Measurements from ENCODE around the gene OSBP.
"Not testable (repeated sequence)": the region's sequence is repeated elsewhere in the genome, so short reads cannot be mapped to it uniquely, and the experiment has no call there.

The OSBP gene

GRCh38 chr11:59553323-59553722 lies 62.3 kb downstream of the OSBP start:
- DNase-seq (ENCODE audit: low spot score), result no peak

- DNase-seq (ENCODE audit: low spot score), result no peak
Observed at GRCh38 chr11:59552844-59553243, 62.7 kb downstream of the OSBP start.

GRCh38 chr11:59551659-59552521 lies 63.7 kb downstream of the OSBP start:
- DNase-seq (ENCODE audit: low spot score), result peak; percentile 54

GRCh38 chr11:59550842-59551658 lies 64.5 kb downstream of the OSBP start:
- DNase-seq (ENCODE audit: low spot score), result no peak

GRCh38 chr11:59550368-59550841 lies 65.2 kb downstream of the OSBP start:
- DNase-seq (ENCODE audit: low spot score), result peak; percentile 89

- DNase-seq (ENCODE audit: low spot score), result no peak
Observed at GRCh38 chr11:59548309-59548656, 67.3 kb downstream of the OSBP start.

- not testable (repeated sequence) for DNase-seq (ENCODE audit: low spot score)
Observed at GRCh38 chr11:59547605-59548308, 67.8 kb downstream of the OSBP start.

GRCh38 chr11:59545179-59546020 lies 70.2 kb downstream of the OSBP start:
- no peak for DNase-seq (ENCODE audit: low spot score)

GRCh38 chr11:59544869-59545178 lies 70.8 kb downstream of the OSBP start:
- no peak for DNase-seq (ENCODE audit: low spot score)

GRCh38 chr11:59543713-59544112 lies 71.9 kb downstream of the OSBP start:
- not testable (repeated sequence) for DNase-seq (ENCODE audit: low spot score)

- no peak for DNase-seq (ENCODE audit: low spot score)
Observed at GRCh38 chr11:59542142-59542810, 73.3 kb downstream of the OSBP start.

GRCh38 chr11:59534676-59535075 lies 80.9 kb downstream of the OSBP start:
- DNase-seq (ENCODE audit: low spot score), result no peak

- no peak for DNase-seq (ENCODE audit: low spot score)
Observed at GRCh38 chr11:59532620-59533019, 83.0 kb downstream of the OSBP start.

- DNase-seq (ENCODE audit: low spot score), result no peak
Observed at GRCh38 chr11:59528711-59529110, 86.9 kb downstream of the OSBP start.

Data from HuH-7.5 (cell line).